LNCAP (cell line): ENCODE data around the gene AZI2.

ENCODE experiments used
- CTCF ChIP-seq: fragments of 450-650 bp; IDR thresholded peaks from 2 replicates; pipeline ENCODE4 v1.5.1; 2017; ENCODE audit warnings: mild to moderate bottlenecking

Gene AZI2

GRCh38 chr3:28322464-28322863, 26.2 kb downstream of the AZI2 start:
- no peak for TF ChIP-seq CTCF

GRCh38 chr3:28320981-28321380, 27.6 kb downstream of the AZI2 start:
- TF ChIP-seq CTCF = no peak

GRCh38 chr3:28317438-28318022, 31.1 kb downstream of the AZI2 start:
- TF ChIP-seq CTCF = peak; percentile 74

GRCh38 chr3:28316226-28316625, 32.4 kb downstream of the AZI2 start:
- TF ChIP-seq CTCF = no peak

- no peak for TF ChIP-seq CTCF
Observed at GRCh38 chr3:28315711-28316110, 32.9 kb downstream of the AZI2 start.

- no peak for TF ChIP-seq CTCF
Observed at GRCh38 chr3:28308196-28308595, 40.4 kb downstream of the AZI2 start.

GRCh38 chr3:28301688-28302087, 46.9 kb downstream of the AZI2 start:
- TF ChIP-seq CTCF = no peak

GRCh38 chr3:28300345-28300962, 48.2 kb downstream of the AZI2 start:
- TF ChIP-seq CTCF = no peak
